RWPE2 (cell line): ENCODE data around the gene RNF220.

Experiments
- ATAC-seq: fragments of 200-7000 bp; cut with Tn5 transposase; 3 replicates; pipeline ENCODE4 v1.9.1; 2021; ENCODE audit warnings: low read depth
- DNase-seq: peaks from one replicate; pipeline ENCODE4 v3.0.0-alpha.2; 2020; ENCODE audit warnings: low spot score
- H3K27ac ChIP-seq: fragments of 450-650 bp; 2 replicates; pipeline ENCODE4 v1.5.1; 2017; ENCODE audit warnings: mild to moderate bottlenecking; ENCODE audit not compliant: poor library complexity, severe bottlenecking
- H3K27me3 ChIP-seq: fragments of 250-450 bp; sonication (Bioruptor Pico); 2 replicates; pipeline ENCODE4 v1.5.1; 2021; ENCODE audit warnings: mild to moderate bottlenecking, moderate library complexity; ENCODE audit not compliant: insufficient read depth, poor library complexity, severe bottlenecking
- H3K36me3 ChIP-seq: fragments of 250-450 bp; sonication (Bioruptor Pico); 2 replicates; pipeline ENCODE4 v1.5.1; 2020; ENCODE audit warnings: low read depth, mild to moderate bottlenecking, moderate library complexity
- H3K4me1 ChIP-seq: fragments of 250-450 bp; sonication (Bioruptor Pico); 2 replicates; pipeline ENCODE4 v1.5.1; 2021; ENCODE audit warnings: mild to moderate bottlenecking, moderate library complexity; ENCODE audit not compliant: insufficient read depth, poor library complexity, severe bottlenecking
- H3K4me3 ChIP-seq: fragments of 250-450 bp; sonication (Bioruptor Pico); 2 replicates; pipeline ENCODE4 v1.5.1; 2021; ENCODE audit warnings: mild to moderate bottlenecking, moderate library complexity; ENCODE audit not compliant: severe bottlenecking
- H3K9me3 ChIP-seq: fragments of 250-450 bp; sonication (Bioruptor Pico); 2 replicates; pipeline ENCODE4 v1.5.1; 2021; ENCODE audit warnings: mild to moderate bottlenecking, moderate library complexity; ENCODE audit not compliant: severe bottlenecking
- TF ChIP-seq, protein P1 (sequence below): fragments of 450-650 bp; IDR thresholded peaks from one replicate; pipeline ENCODE4 v1.5.1; 2017; ENCODE audit warnings: mild to moderate bottlenecking, moderate library complexity; ENCODE audit not compliant: poor library complexity, severe bottlenecking

Gene RNF220

DNA sequence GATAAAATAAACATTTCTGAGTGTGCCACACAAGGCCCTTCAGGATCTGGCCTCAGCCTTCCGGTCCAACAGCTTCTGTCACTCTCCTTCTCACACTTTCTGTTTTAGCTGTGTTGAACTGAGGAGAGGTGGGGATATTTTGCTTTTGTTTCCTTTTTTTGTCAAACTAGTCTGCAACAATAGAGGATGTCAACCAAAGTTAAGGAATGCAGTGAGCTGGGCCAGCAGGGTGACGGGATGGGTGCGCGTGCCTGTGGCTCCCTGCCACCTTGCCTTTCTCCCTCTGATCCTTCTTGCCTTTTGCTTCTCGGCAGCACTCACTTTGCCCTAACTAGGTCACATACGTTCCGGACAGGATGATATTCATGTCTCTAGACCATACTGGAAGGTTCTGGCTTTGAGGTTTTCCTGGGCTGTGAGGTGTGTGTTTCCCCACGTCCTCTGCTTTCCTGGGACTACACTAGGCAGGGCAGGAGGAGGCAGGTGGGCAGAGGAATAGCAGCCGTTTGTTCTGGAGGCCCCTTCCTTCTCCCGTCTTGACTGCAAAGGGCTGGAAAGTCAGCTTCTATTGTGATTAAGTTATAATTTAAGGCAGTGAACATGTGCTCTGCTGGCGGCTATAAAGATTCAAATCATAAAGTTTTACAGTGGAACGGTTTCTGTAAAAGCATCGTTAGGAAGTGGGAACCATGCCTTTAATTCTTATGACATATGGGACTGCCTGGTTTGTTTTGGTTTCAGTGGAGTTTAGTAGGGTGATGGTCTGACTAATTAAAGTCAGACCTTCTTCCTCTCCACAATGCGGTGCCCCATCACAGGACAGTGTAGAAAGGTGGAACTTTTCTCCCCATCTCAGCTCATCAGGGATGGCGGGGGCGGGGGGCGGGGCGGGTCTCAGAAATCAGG lies 67.8 kb downstream of the RNF220 start:
- Histone ChIP-seq H3K27ac (no peak overlapping the region), H3K4me1 (no peaks in the 10 kb centered on the region), H3K9me3 (no peaks in the 10 kb centered on the region), H3K36me3 (no peaks in the 10 kb centered on the region), H3K27me3 (no peaks in the 10 kb centered on the region), H3K4me3 (no peak overlapping the region)
- TF ChIP-seq, protein P1, sequence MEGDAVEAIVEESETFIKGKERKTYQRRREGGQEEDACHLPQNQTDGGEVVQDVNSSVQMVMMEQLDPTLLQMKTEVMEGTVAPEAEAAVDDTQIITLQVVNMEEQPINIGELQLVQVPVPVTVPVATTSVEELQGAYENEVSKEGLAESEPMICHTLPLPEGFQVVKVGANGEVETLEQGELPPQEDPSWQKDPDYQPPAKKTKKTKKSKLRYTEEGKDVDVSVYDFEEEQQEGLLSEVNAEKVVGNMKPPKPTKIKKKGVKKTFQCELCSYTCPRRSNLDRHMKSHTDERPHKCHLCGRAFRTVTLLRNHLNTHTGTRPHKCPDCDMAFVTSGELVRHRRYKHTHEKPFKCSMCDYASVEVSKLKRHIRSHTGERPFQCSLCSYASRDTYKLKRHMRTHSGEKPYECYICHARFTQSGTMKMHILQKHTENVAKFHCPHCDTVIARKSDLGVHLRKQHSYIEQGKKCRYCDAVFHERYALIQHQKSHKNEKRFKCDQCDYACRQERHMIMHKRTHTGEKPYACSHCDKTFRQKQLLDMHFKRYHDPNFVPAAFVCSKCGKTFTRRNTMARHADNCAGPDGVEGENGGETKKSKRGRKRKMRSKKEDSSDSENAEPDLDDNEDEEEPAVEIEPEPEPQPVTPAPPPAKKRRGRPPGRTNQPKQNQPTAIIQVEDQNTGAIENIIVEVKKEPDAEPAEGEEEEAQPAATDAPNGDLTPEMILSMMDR: no peak
- ATAC-seq (no peak), DNase-seq (no peak)

- no peak overlapping the region for H3K4me3 ChIP-seq
- ATAC-seq (no peak), DNase-seq (no peak)
- H3K27me3 ChIP-seq: no peaks in the 10 kb centered on the region
- no peaks in the 10 kb centered on the region for H3K36me3 ChIP-seq
- no peaks in the 10 kb centered on the region for H3K9me3 ChIP-seq
- no peaks in the 10 kb centered on the region for H3K4me1 ChIP-seq
- TF ChIP-seq, protein P1: no peak
- H3K27ac ChIP-seq: no peak overlapping the region
Measured at GRCh38 chr1:44476891-44477290, 71.8 kb downstream of the RNF220 start.

GRCh38 chr1:44481701-44482100 lies 76.6 kb downstream of the RNF220 start:
- no peak overlapping the region for H3K27ac ChIP-seq
- ATAC-seq (no peak), DNase-seq (no peak)
- TF ChIP-seq, protein P1: no peak
- H3K4me3 ChIP-seq: no peak overlapping the region
- no peaks in the 10 kb centered on the region for H3K9me3 ChIP-seq
- no peaks in the 10 kb centered on the region for H3K36me3 ChIP-seq
- peaks cover 12% of the 10 kb centered on the region for H3K4me1 ChIP-seq
- H3K27me3 ChIP-seq: no peaks in the 10 kb centered on the region

DNA sequence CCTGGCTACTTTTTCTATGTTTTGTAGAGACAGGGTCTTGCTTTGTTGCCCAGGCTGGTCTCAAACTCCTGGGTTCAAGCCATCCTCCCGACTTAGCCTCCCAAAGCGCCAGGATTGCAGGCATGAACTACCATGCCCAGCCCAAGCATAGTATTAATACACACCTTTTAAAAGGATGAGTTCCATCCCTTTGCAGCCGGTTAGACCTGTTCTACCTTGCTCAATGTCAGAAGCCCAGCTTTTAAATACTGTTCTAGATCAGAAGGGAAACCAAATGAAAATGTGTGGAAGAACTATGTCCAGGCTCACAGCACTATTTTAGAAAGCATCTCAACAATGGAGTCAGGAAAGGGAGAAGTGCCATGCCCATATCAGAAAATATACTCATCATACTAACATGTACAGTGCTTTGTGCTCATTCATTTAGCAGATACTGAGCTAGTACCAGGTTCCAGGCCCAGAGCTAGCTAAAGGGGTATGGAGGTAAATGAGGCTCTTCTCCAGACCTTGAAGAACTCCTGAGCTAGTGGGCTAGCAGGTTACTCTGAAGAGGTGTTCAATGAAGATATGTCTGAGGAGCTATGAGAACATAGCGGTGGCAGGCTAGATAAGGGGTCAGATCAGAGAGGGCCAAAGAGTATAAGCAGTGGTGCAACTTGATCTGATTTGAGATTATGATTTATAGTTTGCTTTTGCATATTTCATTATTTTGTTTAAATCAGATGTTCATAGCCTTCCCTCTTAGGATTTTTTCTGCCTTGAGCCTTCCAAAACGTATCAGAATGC lies 78.2 kb downstream of the RNF220 start:
- peaks cover 12% of the 10 kb centered on the region for H3K4me1 ChIP-seq
- H3K27ac ChIP-seq: no peak overlapping the region
- H3K4me3 ChIP-seq: no peak overlapping the region
- no peak for DNase-seq
- H3K9me3 ChIP-seq: no peaks in the 10 kb centered on the region
- ATAC-seq: no peak
- H3K36me3 ChIP-seq: no peaks in the 10 kb centered on the region
- TF ChIP-seq, protein P1: no peak
- no peaks in the 10 kb centered on the region for H3K27me3 ChIP-seq
